Parathyroid adenoma (tissue), 2 donors: ENCODE results near the gene VSX2.

Experiments used
- H2AFZ ChIP-seq: fragments of 300-600 bp; sonication (generic); one replicate; pipeline ENCODE4 v1.7.0; 2017; ENCODE audit warnings: antibody characterized with exemption, mild to moderate bottlenecking
- H3K27ac ChIP-seq: fragments of 300-600 bp; sonication (generic); one replicate; pipeline ENCODE4 v1.7.0; 2017
- H3K27me3 ChIP-seq: fragments of 300-600 bp; sonication (generic); one replicate; pipeline ENCODE4 v1.7.0; 2017; ENCODE audit warnings: low read length; ENCODE audit not compliant: control insufficient read depth, insufficient read depth
- H3K36me3 ChIP-seq: fragments of 300-600 bp; sonication (generic); one replicate; pipeline ENCODE4 v1.7.0; 2017; ENCODE audit warnings: low read length; ENCODE audit not compliant: control insufficient read depth, insufficient read depth
- H3K4me1 ChIP-seq: fragments of 300-600 bp; sonication (generic); one replicate; pipeline ENCODE4 v1.7.0; 2017; ENCODE audit warnings: control low read depth
- H3K4me2 ChIP-seq: fragments of 300-600 bp; sonication (generic); one replicate; pipeline ENCODE4 v1.7.0; 2017; ENCODE audit warnings: low read length
- H3K4me3 ChIP-seq: fragments of 300-600 bp; sonication (generic); one replicate; pipeline ENCODE4 v1.7.0; 2017; ENCODE audit warnings: low read depth, low read length
- H3K79me2 ChIP-seq: fragments of 300-600 bp; sonication (generic); one replicate; pipeline ENCODE4 v1.7.0; 2017; ENCODE audit warnings: control low read depth
- H3K9ac ChIP-seq: fragments of 300-600 bp; sonication (generic); one replicate; pipeline ENCODE4 v1.7.0; 2017; ENCODE audit warnings: mild to moderate bottlenecking
- H3K9me3 ChIP-seq: fragments of 300-600 bp; sonication (generic); one replicate; pipeline ENCODE4 v1.7.0; 2017; ENCODE audit warnings: low read length; ENCODE audit not compliant: control insufficient read depth
- TF ChIP-seq, protein P1 (sequence below): fragments of 300-600 bp; sonication (generic); IDR thresholded peaks from one replicate; pipeline ENCODE4 v1.7.0; 2017; ENCODE audit warnings: antibody characterized with exemption, mild to moderate bottlenecking
- donor health status: primary hyperparathyroidism.

Gene VSX2

DNA sequence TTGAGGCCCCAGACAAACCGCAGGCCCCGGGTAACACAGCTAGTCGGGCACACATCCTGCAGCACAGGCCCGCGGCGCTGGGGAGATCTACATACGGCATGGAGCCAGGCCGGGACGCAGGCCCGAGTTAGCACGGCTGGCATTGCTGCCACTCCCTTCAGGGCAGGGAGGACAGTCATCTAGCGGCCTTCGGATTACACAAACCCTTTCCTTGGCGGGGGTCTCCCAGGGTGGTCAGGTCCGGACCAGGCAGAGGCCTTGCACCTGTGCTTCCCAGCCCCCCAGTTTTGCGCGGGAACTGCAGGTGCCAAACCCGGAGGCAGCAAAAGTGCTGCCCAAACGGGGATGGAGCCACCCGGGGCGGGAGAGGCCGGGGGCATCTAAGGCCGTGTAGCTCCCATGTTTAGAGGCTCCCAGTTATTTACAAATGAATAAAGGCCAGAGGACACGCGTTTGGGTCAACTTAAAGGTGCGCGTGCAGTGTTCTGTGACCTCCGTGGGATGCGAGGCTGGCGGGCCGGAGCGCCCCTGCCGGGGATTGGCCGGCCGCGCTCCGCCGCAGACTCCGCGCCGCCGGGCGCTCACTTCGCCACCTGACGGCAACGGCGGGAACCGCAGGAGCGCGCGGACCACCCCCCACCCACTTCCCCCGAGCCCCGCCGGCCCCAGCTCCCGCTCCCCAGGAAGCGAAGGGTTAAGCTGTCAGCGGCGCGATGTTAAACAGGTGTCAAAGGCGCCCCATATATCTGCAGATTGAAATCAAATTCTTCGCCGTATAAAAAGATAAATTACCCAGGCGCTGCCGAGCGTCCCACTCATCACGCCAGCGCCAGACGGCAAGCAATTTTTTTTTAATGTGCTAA, 18.1 kb downstream of the VSX2 start:
- H3K9me3 ChIP-seq = no peaks in the 10 kb centered on the region
- no peaks in the 10 kb centered on the region for H3K27me3 ChIP-seq
- H3K9ac ChIP-seq = peak overlapping the region; percentile 5
- TF ChIP-seq, protein P1, sequence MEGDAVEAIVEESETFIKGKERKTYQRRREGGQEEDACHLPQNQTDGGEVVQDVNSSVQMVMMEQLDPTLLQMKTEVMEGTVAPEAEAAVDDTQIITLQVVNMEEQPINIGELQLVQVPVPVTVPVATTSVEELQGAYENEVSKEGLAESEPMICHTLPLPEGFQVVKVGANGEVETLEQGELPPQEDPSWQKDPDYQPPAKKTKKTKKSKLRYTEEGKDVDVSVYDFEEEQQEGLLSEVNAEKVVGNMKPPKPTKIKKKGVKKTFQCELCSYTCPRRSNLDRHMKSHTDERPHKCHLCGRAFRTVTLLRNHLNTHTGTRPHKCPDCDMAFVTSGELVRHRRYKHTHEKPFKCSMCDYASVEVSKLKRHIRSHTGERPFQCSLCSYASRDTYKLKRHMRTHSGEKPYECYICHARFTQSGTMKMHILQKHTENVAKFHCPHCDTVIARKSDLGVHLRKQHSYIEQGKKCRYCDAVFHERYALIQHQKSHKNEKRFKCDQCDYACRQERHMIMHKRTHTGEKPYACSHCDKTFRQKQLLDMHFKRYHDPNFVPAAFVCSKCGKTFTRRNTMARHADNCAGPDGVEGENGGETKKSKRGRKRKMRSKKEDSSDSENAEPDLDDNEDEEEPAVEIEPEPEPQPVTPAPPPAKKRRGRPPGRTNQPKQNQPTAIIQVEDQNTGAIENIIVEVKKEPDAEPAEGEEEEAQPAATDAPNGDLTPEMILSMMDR = peak; percentile 92
- peak overlapping the region; percentile 97 for H2AFZ ChIP-seq
- peak overlapping the region; percentile 52 for H3K4me3 ChIP-seq
- H3K79me2 ChIP-seq = no peaks in the 10 kb centered on the region
- H3K4me2 ChIP-seq = peak overlapping the region; percentile 91
- H3K4me1 ChIP-seq = no peaks in the 10 kb centered on the region
- no peaks in the 10 kb centered on the region for H3K36me3 ChIP-seq
- H3K27ac ChIP-seq = no peak overlapping the region

DNA sequence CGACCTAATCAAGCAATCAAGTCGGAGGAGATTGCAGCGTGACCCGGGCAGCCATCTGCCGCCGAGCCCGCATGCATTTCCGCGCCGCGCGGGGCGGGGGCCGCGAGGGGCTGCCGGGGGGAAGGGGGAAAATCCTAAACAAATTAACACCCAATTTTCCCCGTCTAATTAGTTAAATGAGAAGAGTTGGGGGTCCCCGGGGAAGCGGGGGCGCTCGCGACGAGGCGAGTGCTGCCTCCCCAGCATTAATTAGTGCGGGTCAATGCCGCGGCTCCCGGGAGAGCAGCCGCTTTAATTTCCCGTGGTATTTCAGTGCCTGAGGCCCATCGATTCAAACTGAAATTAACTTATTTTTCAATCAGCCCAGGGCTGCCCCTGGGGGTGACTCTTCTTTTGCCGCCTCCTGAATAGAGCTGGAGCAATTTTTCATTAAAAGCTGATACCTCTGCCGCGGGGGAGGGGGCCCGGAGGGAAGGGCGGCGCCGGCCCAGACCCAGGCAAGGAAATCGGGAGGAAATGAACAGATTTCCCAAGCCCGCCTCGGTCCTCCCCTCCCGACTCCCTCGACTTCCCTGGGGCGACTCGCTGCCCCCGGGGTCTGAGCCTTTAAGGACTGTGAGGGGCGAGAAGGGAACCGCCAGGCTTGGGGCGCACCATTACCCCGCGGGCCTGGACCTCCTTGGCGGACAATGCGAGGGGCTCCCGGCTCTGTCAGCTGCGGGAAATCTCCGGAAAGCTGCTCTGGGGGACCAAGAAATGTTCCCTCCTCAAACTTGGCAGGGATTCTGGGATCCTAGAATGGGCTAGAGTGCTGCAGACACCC, 18.9 kb downstream of the VSX2 start:
- H3K27me3 ChIP-seq = no peaks in the 10 kb centered on the region
- H3K79me2 ChIP-seq = no peaks in the 10 kb centered on the region
- H3K36me3 ChIP-seq = no peaks in the 10 kb centered on the region
- TF ChIP-seq, protein P1 = no peak
- no peak overlapping the region for H3K27ac ChIP-seq
- H3K9ac ChIP-seq = peak overlapping the region; percentile 5
- H2AFZ ChIP-seq = peak overlapping the region; percentile 97
- no peaks in the 10 kb centered on the region for H3K4me1 ChIP-seq
- H3K4me3 ChIP-seq = peak overlapping the region; percentile 52
- peak overlapping the region; percentile 91 for H3K4me2 ChIP-seq
- H3K9me3 ChIP-seq = no peaks in the 10 kb centered on the region

DNA sequence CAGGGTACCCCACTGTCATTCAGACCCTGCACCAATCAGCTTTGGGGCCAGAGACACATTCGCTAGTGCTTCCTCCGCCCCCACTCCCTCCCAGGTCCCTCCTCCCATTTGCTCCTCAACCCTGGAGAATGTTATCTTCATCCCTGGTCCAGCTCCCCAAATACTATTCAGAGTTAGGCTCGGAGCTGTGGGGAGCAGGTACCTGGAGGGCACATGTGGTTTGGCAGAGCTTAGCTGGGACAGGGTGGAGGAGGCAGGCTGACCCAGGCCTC, 19.5 kb downstream of the VSX2 start:
- TF ChIP-seq, protein P1 = no peak
- H3K36me3 ChIP-seq = no peaks in the 10 kb centered on the region
- no peak overlapping the region for H3K9ac ChIP-seq
- no peak overlapping the region for H3K4me2 ChIP-seq
- H3K27ac ChIP-seq = no peak overlapping the region
- no peaks in the 10 kb centered on the region for H3K4me1 ChIP-seq
- peak overlapping the region; percentile 97 for H2AFZ ChIP-seq
- no peaks in the 10 kb centered on the region for H3K9me3 ChIP-seq
- H3K27me3 ChIP-seq = no peaks in the 10 kb centered on the region
- no peaks in the 10 kb centered on the region for H3K79me2 ChIP-seq
- no peak overlapping the region for H3K4me3 ChIP-seq

DNA sequence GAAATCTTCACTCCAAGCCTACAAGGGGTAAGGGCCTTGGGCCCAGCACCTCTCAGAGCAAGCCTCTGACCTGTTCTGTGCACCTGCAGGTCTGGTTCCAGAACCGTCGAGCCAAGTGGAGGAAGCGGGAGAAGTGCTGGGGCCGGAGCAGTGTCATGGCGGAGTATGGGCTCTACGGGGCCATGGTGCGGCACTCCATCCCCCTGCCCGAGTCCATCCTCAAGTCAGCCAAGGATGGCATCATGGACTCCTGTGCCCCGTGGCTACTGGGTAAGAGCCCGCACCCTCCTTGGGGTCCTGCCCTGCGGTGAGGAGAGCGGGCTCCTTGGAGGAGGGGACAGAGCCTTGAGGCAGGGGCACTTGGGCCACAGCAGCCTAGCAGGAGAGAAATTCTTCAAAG, 20.3 kb downstream of the VSX2 start:
- Histone ChIP-seq H2AFZ (no peak overlapping the region), H3K36me3 (no peaks in the 10 kb centered on the region), H3K4me2 (no peak overlapping the region), H3K4me3 (no peak overlapping the region), H3K27me3 (no peaks in the 10 kb centered on the region), H3K27ac (no peak overlapping the region), H3K9me3 (no peaks in the 10 kb centered on the region), H3K4me1 (no peaks in the 10 kb centered on the region), H3K9ac (no peak overlapping the region), H3K79me2 (no peaks in the 10 kb centered on the region)
- TF ChIP-seq, protein P1 = no peak
